ENCODE measurements around the gene ALPK1. TPM values are rescaled to one million over a fixed set of nuclear protein-coding genes. Genes with fewer than 3 reads are reported as not detected.

Gene ALPK1
- total RNA-seq: 10 to 100 TPM in 3 of 4 donors, 1 to 10 TPM in 1; 6.9 to 42.2 (median 22.9) TPM

DNA sequence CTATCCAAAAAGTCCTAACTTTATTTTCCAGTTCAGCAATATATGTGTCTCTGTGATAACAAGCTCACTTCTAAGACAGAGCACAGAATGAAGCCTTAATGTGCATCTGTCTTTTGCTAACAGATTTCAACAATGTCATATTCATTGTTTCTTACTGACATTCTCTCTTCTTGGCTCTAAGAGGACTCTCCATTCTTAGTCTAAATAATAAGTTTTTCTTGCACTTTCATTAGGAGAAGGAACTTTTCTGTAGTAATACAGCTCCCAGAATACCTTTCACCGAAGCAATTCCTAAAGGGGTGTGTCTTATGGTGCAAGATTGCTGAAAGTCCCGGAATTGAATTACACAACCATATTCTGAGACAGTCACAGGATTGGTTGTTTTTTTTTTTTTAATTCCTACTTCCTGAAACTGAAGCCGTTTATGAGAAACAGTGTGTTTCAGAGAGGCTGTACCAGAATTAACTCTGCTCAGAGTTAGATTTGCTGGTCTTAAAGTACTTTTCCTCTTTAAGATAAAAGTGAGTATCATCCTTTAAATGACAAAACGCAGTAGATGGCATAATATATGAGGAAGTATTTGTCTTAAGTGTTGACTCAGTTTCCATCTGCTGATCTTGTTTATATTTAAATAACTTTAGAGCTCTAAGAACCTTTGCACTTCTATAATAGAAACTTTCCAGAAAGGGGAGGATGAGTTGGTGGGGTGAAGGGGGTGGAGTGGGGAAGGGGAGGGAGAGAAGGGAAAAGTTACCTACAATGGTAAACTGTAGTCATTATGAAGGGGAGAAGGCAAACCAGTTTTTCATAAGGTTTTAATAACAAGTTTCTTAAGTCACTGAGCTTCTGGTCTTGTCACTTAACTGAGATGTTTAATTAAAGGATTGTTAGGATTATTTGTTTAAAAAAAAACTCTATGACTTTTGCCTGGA is at the start of gene ALPK1:
Gene ALPK1, plus strand, starts transcription at position 421 of the 932 bp plus-strand sequence.
- H3K4me3 ChIP-seq: peak within 1 kb of the TSS; percentile 33 to 41
- no peaks in the 10 kb centered on the region for H3K36me3 ChIP-seq
- TF ChIP-seq, protein P1, sequence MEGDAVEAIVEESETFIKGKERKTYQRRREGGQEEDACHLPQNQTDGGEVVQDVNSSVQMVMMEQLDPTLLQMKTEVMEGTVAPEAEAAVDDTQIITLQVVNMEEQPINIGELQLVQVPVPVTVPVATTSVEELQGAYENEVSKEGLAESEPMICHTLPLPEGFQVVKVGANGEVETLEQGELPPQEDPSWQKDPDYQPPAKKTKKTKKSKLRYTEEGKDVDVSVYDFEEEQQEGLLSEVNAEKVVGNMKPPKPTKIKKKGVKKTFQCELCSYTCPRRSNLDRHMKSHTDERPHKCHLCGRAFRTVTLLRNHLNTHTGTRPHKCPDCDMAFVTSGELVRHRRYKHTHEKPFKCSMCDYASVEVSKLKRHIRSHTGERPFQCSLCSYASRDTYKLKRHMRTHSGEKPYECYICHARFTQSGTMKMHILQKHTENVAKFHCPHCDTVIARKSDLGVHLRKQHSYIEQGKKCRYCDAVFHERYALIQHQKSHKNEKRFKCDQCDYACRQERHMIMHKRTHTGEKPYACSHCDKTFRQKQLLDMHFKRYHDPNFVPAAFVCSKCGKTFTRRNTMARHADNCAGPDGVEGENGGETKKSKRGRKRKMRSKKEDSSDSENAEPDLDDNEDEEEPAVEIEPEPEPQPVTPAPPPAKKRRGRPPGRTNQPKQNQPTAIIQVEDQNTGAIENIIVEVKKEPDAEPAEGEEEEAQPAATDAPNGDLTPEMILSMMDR (IDR thresholded peaks at IDR 0.05): no peak
- TF ChIP-seq POLR2A (IDR thresholded peaks at IDR 0.05): peak; percentile 51 to 73
- no peaks in the 10 kb centered on the region for H3K4me1 ChIP-seq
- H3K27ac ChIP-seq: peak within 1 kb of the TSS; percentile 69 to 84
- no peaks in the 10 kb centered on the region for H3K27me3 ChIP-seq
- H3K9me3 ChIP-seq: no peaks in the 10 kb centered on the region
- peak in 1 of 2 donors; percentile 35 for DNase-seq
- intact Hi-C loops (cut with DNase I; ENCODE audit: low total_unique reads): no loop called here

DNA sequence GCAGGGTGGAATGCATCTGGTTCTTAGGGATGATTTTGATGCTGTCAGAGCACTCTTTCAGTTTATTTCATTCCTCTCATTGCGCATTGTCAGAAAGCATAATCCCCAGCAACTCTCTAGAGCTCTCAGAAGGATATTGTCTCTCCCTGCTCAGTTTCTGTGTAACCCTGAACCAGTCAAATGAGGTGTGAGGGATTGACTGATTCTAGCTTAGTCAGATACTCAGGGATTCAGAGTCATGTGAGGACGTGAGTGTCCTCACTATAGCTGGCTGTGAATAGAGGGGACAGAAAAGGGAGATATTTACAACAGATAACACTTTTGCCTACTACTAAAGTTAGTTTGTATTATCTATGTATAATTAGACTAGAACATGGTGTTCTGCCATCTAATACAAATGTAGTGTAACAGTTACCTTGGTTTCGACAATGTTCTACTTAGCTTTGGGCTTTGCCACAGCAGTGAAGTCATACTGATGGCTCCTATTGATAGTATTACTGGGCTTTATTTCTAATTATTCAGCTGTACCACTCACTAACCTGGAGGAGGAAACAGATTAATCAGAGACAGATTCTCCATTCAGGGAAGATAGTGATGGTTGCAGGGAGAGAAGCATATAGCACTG is 46.0 kb upstream of the ALPK1 start:
- DNase-seq: no peak
- Histone ChIP-seq H3K9me3 (no peaks in the 10 kb centered on the region), H3K27me3 (no peaks in the 10 kb centered on the region), H3K4me1 (no peaks in the 10 kb centered on the region), H3K36me3 (no peaks in the 10 kb centered on the region), H3K4me3 (no peak overlapping the region), H3K27ac (no peak overlapping the region)
- TF ChIP-seq, protein P1 (IDR thresholded peaks at IDR 0.05): no peak
- TF ChIP-seq POLR2A (IDR thresholded peaks at IDR 0.05): no peak
- intact Hi-C loops (cut with DNase I; ENCODE audit: low total_unique reads): no loop called here

DNA sequence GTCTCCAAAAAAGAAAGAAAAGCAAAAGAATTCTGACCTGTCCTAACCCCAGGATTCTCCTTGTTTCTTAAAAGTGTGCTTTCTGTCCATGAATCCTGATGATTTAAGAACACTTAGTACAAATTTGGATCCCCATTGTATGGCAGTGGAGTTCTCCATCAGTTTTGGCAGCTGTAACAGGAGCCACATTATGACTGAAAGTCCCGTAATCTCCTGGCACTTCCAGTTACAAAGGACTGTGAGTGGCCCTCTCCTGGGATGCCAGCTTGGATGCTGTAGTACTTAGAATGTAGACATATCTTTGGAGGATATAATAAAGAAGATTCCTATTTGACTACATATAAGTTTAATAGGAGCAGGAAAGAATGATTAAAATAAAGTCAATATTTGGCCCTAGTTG is 44.9 kb upstream of the ALPK1 start:
- no peak for TF ChIP-seq POLR2A (IDR thresholded peaks at IDR 0.05)
- TF ChIP-seq, protein P1 (IDR thresholded peaks at IDR 0.05): no peak
- no peak overlapping the region for H3K4me3 ChIP-seq
- H3K9me3 ChIP-seq: no peaks in the 10 kb centered on the region

DNA sequence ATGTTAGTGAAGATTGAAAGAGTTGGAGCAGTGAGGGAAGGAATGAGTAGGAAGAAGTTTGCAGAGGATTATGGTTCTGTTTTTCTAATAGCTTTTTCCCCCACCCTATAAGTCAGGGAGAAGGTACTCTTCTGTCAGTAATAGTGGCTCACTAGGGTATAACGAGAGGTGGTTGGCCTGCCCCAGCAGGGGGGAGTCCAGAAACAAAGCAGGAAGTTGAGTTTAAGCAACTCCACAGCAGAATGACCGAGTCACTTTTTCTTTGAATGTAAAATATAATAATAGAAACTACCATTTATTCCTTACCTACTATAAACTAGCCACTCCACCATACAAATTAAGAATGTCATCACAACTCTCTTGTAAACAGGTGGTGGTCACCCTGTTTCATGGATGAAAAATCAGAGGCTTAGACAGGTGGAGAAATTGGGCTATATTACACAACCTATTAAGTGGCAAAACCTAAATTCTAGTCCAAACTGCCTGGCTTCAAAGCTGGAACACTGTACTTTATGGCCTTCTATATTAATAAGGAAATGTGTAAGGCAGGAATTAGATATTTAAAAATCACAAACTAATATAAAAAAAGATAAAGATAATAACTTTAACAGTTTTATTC is 43.7 kb upstream of the ALPK1 start:
- TF ChIP-seq, protein P1 (IDR thresholded peaks at IDR 0.05): no peak
- TF ChIP-seq POLR2A (IDR thresholded peaks at IDR 0.05): no peak
- Histone ChIP-seq H3K4me1 (no peaks in the 10 kb centered on the region), H3K9me3 (no peaks in the 10 kb centered on the region), H3K36me3 (no peaks in the 10 kb centered on the region), H3K27me3 (no peaks in the 10 kb centered on the region), H3K4me3 (no peak overlapping the region), H3K27ac (no peak overlapping the region)
- intact Hi-C loops (cut with DNase I; ENCODE audit: low total_unique reads): no loop called here
- no peak for DNase-seq

More for the DNA sequence above, 44.9 kb upstream of the ALPK1 start:
- no peaks in the 10 kb centered on the region for H3K4me1 ChIP-seq
- no peak for DNase-seq
- H3K36me3 ChIP-seq: no peaks in the 10 kb centered on the region
- intact Hi-C loops (cut with DNase I; ENCODE audit: low total_unique reads): no loop called here
- H3K27me3 ChIP-seq: no peaks in the 10 kb centered on the region
- H3K27ac ChIP-seq: no peak overlapping the region

Data from uterus (tissue), 4 donors.